ENCODE data around the gene SNX10.

The SNX10 gene

GRCh38 chr7:26319636-26320035, 28.0 kb downstream of the SNX10 start:
- no peaks in the 10 kb centered on the region for H3K4me1 ChIP-seq (ENCODE audit: control insufficient read depth in 2 of 2, insufficient read depth in 1 of 2, low read depth in 1 of 2, low read length in 2 of 2)
- H3K14ac ChIP-seq (ENCODE audit: low read length) = no peak overlapping the region
- no peak overlapping the region for H2BK15ac ChIP-seq (ENCODE audit: low read length)
- no peak overlapping the region for H4K8ac ChIP-seq (ENCODE audit: low read depth, low read length)
- H3K4me2 ChIP-seq (ENCODE audit: insufficient read depth, low read length, poor library complexity, severe bottlenecking) = no peak overlapping the region
- H2AFZ ChIP-seq (ENCODE audit: low read length) = no peak overlapping the region
- no peaks in the 10 kb centered on the region for H3K9me3 ChIP-seq (replicated peaks in 1 of 2; ENCODE audit: control insufficient read depth in 2 of 2, insufficient read depth in 1 of 2, low read depth in 1 of 2, low read length in 2 of 2)
- H3K79me1 ChIP-seq (ENCODE audit: low read depth, low read length) = no peaks in the 10 kb centered on the region
- H3K18ac ChIP-seq (ENCODE audit: low read length) = no peak overlapping the region
- H4K91ac ChIP-seq (ENCODE audit: low read depth, low read length, poor library complexity) = no peak overlapping the region
- WGBS, 2 donors (ENCODE audit: extremely low coverage in 2 of 2, insufficient read length in 2 of 2, insufficient replicate concordance in 1 of 2) = no CpG with 5 or more reads among the region's 3 CpGs
- no peaks in the 10 kb centered on the region for H3K36me3 ChIP-seq (replicated peaks in 1 of 2; ENCODE audit: control insufficient read depth in 2 of 2, insufficient read depth in 2 of 2, low read length in 2 of 2)
- H3K27me3 ChIP-seq (ENCODE audit: control insufficient read depth in 3 of 3, insufficient read depth in 3 of 3, low read depth in 1 of 3, low read length in 3 of 3) = peaks cover 0 to 3% (median 0%) of the 10 kb centered on the region in 3 experiments
- no peak overlapping the region for H3K9ac ChIP-seq (ENCODE audit: low read depth, low read length, poor library complexity)
- no peak for DNase-seq (ENCODE audit: low spot score)
- no peak overlapping the region for H3K4ac ChIP-seq (ENCODE audit: low read length)
- H2AK5ac ChIP-seq (ENCODE audit: low read depth, low read length) = no peak overlapping the region
- H3K27ac ChIP-seq (replicated peaks; ENCODE audit: low read length) = no peak overlapping the region
- no peak overlapping the region for H2BK5ac ChIP-seq (ENCODE audit: low read length)
- H2BK120ac ChIP-seq (ENCODE audit: low read depth, low read length) = no peak overlapping the region
- H3K4me3 ChIP-seq (ENCODE audit: low read length in 2 of 2) = no peak overlapping the region
- H2BK12ac ChIP-seq (ENCODE audit: low read length) = no peak overlapping the region
- no peak overlapping the region for H3K23ac ChIP-seq (ENCODE audit: low read depth, low read length, poor library complexity)

DNA sequence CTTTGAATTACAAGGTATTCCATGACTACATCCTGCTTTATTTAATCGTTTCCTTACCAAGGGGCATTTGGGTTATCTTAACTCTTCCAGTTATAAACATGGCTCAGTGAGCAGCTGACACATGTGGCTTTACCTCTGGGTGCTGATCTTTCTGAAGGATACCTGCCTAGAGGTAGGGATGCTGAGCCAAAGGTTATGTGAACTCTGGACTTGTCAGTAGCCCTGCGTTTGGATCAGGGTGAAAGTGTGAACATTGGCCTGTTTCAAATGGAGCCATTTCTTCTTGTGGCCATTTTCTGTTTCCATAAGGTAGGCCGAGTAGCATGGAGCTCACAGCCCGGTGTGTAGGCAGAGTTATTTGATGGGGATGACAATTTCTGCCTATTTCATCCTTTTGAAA, 29.2 kb downstream of the SNX10 start:
- Histone ChIP-seq H3K27ac (replicated peaks; ENCODE audit: low read length) (no peak overlapping the region), H3K9ac (ENCODE audit: low read depth, low read length, poor library complexity) (no peak overlapping the region), H2AK5ac (ENCODE audit: low read depth, low read length) (no peak overlapping the region), H3K4me2 (ENCODE audit: insufficient read depth, low read length, poor library complexity, severe bottlenecking) (no peak overlapping the region), H2AFZ (ENCODE audit: low read length) (no peak overlapping the region), H3K79me1 (ENCODE audit: low read depth, low read length) (no peaks in the 10 kb centered on the region), H3K36me3 (replicated peaks in 1 of 2; ENCODE audit: control insufficient read depth in 2 of 2, insufficient read depth in 2 of 2, low read length in 2 of 2) (no peaks in the 10 kb centered on the region), H3K27me3 (ENCODE audit: control insufficient read depth in 3 of 3, insufficient read depth in 3 of 3, low read depth in 1 of 3, low read length in 3 of 3) (peaks cover 0 to 3% (median 0%) of the 10 kb centered on the region in 3 experiments), H2BK120ac (ENCODE audit: low read depth, low read length) (no peak overlapping the region), H3K14ac (ENCODE audit: low read length) (no peak overlapping the region), H4K91ac (ENCODE audit: low read depth, low read length, poor library complexity) (no peak overlapping the region), H3K4me1 (ENCODE audit: control insufficient read depth in 2 of 2, insufficient read depth in 1 of 2, low read depth in 1 of 2, low read length in 2 of 2) (no peaks in the 10 kb centered on the region), H3K23ac (ENCODE audit: low read depth, low read length, poor library complexity) (no peak overlapping the region), H3K4me3 (ENCODE audit: low read length in 2 of 2) (no peak overlapping the region), H3K18ac (ENCODE audit: low read length) (no peak overlapping the region), H3K4ac (ENCODE audit: low read length) (no peak overlapping the region), H2BK5ac (ENCODE audit: low read length) (no peak overlapping the region), H4K8ac (ENCODE audit: low read depth, low read length) (no peak overlapping the region), H3K9me3 (replicated peaks in 1 of 2; ENCODE audit: control insufficient read depth in 2 of 2, insufficient read depth in 1 of 2, low read depth in 1 of 2, low read length in 2 of 2) (no peaks in the 10 kb centered on the region), H2BK15ac (ENCODE audit: low read length) (no peak overlapping the region), H2BK12ac (ENCODE audit: low read length) (no peak overlapping the region)
- DNase-seq (ENCODE audit: low spot score) = no peak
- no CpG with 5 or more reads among the region's 4 CpGs for WGBS, 2 donors (ENCODE audit: extremely low coverage in 2 of 2, insufficient read length in 2 of 2, insufficient replicate concordance in 1 of 2)

DNA sequence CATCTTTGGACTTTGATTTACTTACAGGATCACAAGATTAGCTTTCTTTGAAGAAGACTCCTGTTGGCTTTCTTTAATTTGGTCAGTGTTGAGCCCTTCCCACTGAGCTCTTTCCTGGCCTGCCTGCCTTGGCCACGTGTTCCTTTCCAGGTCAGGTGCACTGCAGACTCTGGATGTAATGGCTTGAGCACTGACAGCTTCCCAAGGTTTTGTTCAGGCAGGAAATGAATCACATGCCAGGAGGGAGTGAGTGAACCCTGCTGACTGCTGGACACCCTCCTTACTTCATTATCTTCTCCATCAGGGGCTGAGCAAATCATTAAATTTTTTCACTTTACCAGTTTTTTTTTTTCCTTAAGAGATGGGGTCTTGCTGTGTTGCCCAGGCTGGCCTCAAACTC, 29.8 kb downstream of the SNX10 start:
- Histone ChIP-seq H3K4me3 (ENCODE audit: low read length in 2 of 2) (no peak overlapping the region), H3K36me3 (replicated peaks in 1 of 2; ENCODE audit: control insufficient read depth in 2 of 2, insufficient read depth in 2 of 2, low read length in 2 of 2) (no peaks in the 10 kb centered on the region), H4K91ac (ENCODE audit: low read depth, low read length, poor library complexity) (no peak overlapping the region), H3K14ac (ENCODE audit: low read length) (no peak overlapping the region), H3K18ac (ENCODE audit: low read length) (no peak overlapping the region), H3K79me1 (ENCODE audit: low read depth, low read length) (no peaks in the 10 kb centered on the region), H3K9ac (ENCODE audit: low read depth, low read length, poor library complexity) (no peak overlapping the region), H3K27ac (replicated peaks; ENCODE audit: low read length) (no peak overlapping the region), H3K4ac (ENCODE audit: low read length) (no peak overlapping the region), H3K4me1 (ENCODE audit: control insufficient read depth in 2 of 2, insufficient read depth in 1 of 2, low read depth in 1 of 2, low read length in 2 of 2) (no peaks in the 10 kb centered on the region), H2AFZ (ENCODE audit: low read length) (no peak overlapping the region), H2BK120ac (ENCODE audit: low read depth, low read length) (no peak overlapping the region), H3K23ac (ENCODE audit: low read depth, low read length, poor library complexity) (no peak overlapping the region), H2AK5ac (ENCODE audit: low read depth, low read length) (no peak overlapping the region), H2BK5ac (ENCODE audit: low read length) (no peak overlapping the region), H2BK15ac (ENCODE audit: low read length) (no peak overlapping the region), H2BK12ac (ENCODE audit: low read length) (no peak overlapping the region), H3K9me3 (replicated peaks in 1 of 2; ENCODE audit: control insufficient read depth in 2 of 2, insufficient read depth in 1 of 2, low read depth in 1 of 2, low read length in 2 of 2) (no peaks in the 10 kb centered on the region), H3K27me3 (ENCODE audit: control insufficient read depth in 3 of 3, insufficient read depth in 3 of 3, low read depth in 1 of 3, low read length in 3 of 3) (peaks cover 0 to 3% (median 0%) of the 10 kb centered on the region in 3 experiments), H3K4me2 (ENCODE audit: insufficient read depth, low read length, poor library complexity, severe bottlenecking) (no peak overlapping the region), H4K8ac (ENCODE audit: low read depth, low read length) (no peak overlapping the region)
- no peak for DNase-seq (ENCODE audit: low spot score)
- WGBS, 2 donors (ENCODE audit: extremely low coverage in 2 of 2, insufficient read length in 2 of 2, insufficient replicate concordance in 1 of 2) = no CpG with 5 or more reads among the region's 1 CpG

DNA sequence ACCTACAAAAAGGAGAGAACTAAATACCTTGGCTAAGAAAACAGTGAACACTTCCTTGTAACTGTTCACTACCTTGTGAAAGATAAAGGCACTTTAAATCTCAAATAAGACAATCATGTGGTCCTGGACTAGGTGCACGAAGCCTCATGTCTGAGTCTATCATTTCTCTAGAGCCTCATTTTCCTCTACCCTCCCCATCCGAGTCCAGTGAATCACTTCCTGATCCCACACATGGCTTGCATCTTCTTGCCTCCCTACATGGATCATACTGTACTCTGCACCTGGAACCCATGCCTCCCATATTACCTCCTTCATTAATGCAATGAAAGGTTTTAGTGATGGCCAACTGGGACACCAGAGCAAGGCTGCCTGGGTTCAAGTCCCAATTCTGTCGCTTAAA, 34.5 kb downstream of the SNX10 start:
- Histone ChIP-seq H2BK5ac (ENCODE audit: low read length) (no peak overlapping the region), H3K4me1 (ENCODE audit: control insufficient read depth in 2 of 2, insufficient read depth in 1 of 2, low read depth in 1 of 2, low read length in 2 of 2) (no peaks in the 10 kb centered on the region), H2AK5ac (ENCODE audit: low read depth, low read length) (no peak overlapping the region), H3K9me3 (replicated peaks in 1 of 2; ENCODE audit: control insufficient read depth in 2 of 2, insufficient read depth in 1 of 2, low read depth in 1 of 2, low read length in 2 of 2) (no peaks in the 10 kb centered on the region), H2BK120ac (ENCODE audit: low read depth, low read length) (no peak overlapping the region), H3K79me1 (ENCODE audit: low read depth, low read length) (no peaks in the 10 kb centered on the region), H3K23ac (ENCODE audit: low read depth, low read length, poor library complexity) (no peak overlapping the region), H4K8ac (ENCODE audit: low read depth, low read length) (no peak overlapping the region), H3K14ac (ENCODE audit: low read length) (no peak overlapping the region), H3K4ac (ENCODE audit: low read length) (no peak overlapping the region), H2BK15ac (ENCODE audit: low read length) (no peak overlapping the region), H3K27ac (replicated peaks; ENCODE audit: low read length) (no peak overlapping the region), H3K18ac (ENCODE audit: low read length) (no peak overlapping the region), H4K91ac (ENCODE audit: low read depth, low read length, poor library complexity) (no peak overlapping the region), H2BK12ac (ENCODE audit: low read length) (no peak overlapping the region), H3K4me3 (ENCODE audit: low read length in 2 of 2) (no peak overlapping the region), H3K4me2 (ENCODE audit: insufficient read depth, low read length, poor library complexity, severe bottlenecking) (no peak overlapping the region), H3K9ac (ENCODE audit: low read depth, low read length, poor library complexity) (no peak overlapping the region), H2AFZ (ENCODE audit: low read length) (no peak overlapping the region), H3K27me3 (ENCODE audit: control insufficient read depth in 3 of 3, insufficient read depth in 3 of 3, low read depth in 1 of 3, low read length in 3 of 3) (peaks cover 0 to 3% (median 0%) of the 10 kb centered on the region in 3 experiments), H3K36me3 (replicated peaks in 1 of 2; ENCODE audit: control insufficient read depth in 2 of 2, insufficient read depth in 2 of 2, low read length in 2 of 2) (no peaks in the 10 kb centered on the region)
- WGBS, 2 donors (ENCODE audit: extremely low coverage in 2 of 2, insufficient read length in 2 of 2, insufficient replicate concordance in 1 of 2) = no CpG with 5 or more reads among the region's 3 CpGs
- DNase-seq (ENCODE audit: low spot score) = no peak

Measured in neuronal stem cell (in vitro differentiated cells).